Measurements from ENCODE around the gene PLP2. TPM values are rescaled to one million over a fixed set of nuclear protein-coding genes. Genes with fewer than 3 reads are reported as not detected.

The PLP2 gene
- total RNA-seq, 1 donor from 2014 or later, result 84.4 TPM

DNA sequence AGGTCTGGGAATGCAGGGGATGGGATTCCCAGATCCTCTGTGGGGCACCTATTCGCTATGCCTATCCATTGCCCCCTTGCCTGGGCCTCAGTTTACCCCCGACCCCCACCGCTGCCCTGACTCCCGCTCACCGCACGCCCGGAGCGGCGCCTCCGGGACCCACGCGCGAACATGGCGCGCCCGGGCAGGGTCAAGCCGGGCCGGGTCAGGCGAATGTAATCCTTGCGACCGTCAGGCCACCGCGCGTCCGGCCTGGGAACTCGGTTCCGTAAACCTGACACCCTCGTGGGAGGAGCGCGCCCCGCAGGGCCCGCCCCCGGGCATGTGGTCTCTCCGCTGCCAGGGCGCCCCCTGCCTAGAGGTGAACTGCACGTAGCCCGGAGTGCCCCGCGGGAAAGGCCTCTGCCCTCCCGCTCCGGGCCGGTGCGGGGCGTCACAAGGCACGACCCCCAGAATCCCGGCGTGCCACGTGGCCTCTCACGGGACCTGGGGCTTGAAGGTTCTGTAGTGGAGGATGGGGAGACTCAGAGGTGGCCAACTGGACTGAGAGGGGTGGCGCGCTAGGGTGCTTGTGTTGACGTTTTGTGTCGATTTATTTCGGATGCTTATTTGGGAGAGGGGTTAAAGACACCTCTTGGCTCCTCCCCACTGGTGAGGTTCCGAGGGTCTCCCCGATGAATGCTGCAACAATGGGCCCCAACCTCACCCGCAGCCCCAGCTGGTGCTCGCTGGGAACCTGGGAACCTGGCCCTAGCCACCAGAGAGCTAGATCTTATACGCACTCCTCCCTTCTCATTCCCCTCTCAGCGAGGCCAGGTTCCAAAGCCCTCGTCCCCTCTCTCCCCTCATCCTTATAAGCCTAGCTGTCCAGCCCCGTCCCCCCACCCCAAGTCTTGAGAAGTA lies 14.7 kb downstream of the PLP2 start, which contains the start of gene PRICKLE3:
Gene PRICKLE3 (minus strand): TSS at position 249 of the 903 bp plus-strand sequence. CDS start 76 bp downstream, at position 173.
- no peaks in the 10 kb centered on the region for H3K27me3 Mint-ChIP-seq
- H3K4me1 Mint-ChIP-seq, result peaks cover 24% of the 10 kb centered on the region
- peak within 1 kb of the TSS; percentile 89 for H3K27ac Mint-ChIP-seq
- intact Hi-C loops (cut with micrococcal nuclease), result no loop called here
- peak; percentile 93 for DNase-seq
- H3K4me3 Mint-ChIP-seq, result peak within 1 kb of the TSS; percentile 92
- peaks cover 11% of the 10 kb centered on the region for H3K36me3 Mint-ChIP-seq (ENCODE audit: low read depth)
- no peaks in the 10 kb centered on the region for H3K9me3 Mint-ChIP-seq

DNA sequence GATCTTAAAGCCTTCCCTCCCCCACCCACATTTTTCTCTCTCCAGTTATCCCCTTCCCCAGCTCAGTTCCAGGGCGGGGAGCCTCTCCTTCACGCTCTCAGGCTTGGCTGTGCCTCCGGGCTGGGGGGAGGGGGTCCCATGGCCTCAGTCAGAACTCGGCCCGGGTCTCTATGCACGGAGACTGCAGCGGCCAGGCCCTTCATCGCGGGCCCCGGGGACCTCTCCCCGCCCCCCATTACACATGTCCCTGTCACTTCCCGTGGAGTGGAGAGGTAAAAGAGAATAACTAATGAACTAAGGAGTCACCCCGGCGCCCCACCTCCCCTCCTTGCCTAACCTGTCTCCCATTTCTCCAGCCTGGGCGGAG lies 15.3 kb downstream of the PLP2 start:
- no peaks in the 10 kb centered on the region for H3K9me3 Mint-ChIP-seq
- H3K4me3 Mint-ChIP-seq, result peak overlapping the region; percentile 92
- no peaks in the 10 kb centered on the region for H3K27me3 Mint-ChIP-seq
- intact Hi-C loops (cut with micrococcal nuclease), result no loop called here
- DNase-seq, result no peak
- H3K4me1 Mint-ChIP-seq, result peaks cover 24% of the 10 kb centered on the region
- peaks cover 11% of the 10 kb centered on the region for H3K36me3 Mint-ChIP-seq (ENCODE audit: low read depth)
- peak overlapping the region; percentile 87 for H3K27ac Mint-ChIP-seq

DNA sequence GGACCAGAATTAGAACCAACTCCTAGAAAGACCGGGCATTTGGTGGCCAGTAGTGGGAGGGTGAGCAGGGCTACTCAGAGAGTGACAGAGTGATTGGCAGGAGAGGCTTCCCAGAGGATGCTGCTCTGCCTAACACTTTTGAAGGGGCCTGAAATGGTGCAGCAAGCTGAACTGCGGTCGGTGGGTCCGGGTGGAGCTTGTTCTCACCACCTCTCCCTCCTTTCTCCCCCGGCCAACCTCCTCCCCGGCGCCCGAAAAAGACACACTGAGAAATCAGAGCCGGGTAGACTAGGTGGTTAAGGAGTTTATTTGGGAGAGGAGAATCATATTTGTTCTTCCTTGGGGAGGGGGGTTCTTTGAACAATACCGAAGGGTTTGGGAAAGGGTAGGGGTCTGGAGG lies 15.8 kb downstream of the PLP2 start:
- no peaks in the 10 kb centered on the region for H3K27me3 Mint-ChIP-seq
- H3K4me3 Mint-ChIP-seq, result no peak overlapping the region
- H3K36me3 Mint-ChIP-seq (ENCODE audit: low read depth), result peaks cover 6% of the 10 kb centered on the region
- intact Hi-C loops (cut with micrococcal nuclease), result no loop called here
- H3K27ac Mint-ChIP-seq, result no peak overlapping the region
- no peaks in the 10 kb centered on the region for H3K9me3 Mint-ChIP-seq
- DNase-seq, result no peak
- H3K4me1 Mint-ChIP-seq, result peaks cover 24% of the 10 kb centered on the region

DNA sequence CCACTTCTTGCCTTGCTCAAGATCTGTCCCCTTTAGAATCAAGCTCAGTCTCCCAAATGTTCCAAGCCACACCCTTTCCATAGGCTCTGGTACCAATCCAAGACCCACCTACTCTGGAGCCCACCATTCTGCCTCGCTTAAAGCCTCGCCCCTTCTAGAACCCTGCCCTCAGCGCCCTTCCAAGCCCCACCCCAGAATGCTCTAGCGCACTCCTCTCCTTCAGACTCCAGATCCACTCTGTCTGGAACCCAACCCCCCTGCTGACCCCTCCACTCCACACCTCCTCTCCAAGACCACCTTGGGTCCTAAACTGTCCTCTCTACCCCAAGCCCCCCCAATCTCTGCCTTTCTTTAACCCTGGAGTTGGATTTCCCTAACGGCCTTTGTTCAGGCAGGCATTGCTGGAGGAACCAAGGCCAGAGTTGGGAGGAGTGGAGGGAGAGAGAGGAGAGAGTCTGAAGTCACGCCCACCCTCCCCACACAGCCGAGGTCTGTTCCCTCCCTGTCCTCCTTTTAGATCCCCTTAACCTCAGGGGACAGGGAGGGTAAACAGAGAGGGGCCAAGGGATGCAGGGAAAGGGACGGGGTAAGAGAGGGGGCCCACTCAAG lies 16.9 kb downstream of the PLP2 start:
- Mint-ChIP-seq H3K27ac (peak overlapping the region; percentile 42), H3K9me3 (no peaks in the 10 kb centered on the region), H3K27me3 (no peaks in the 10 kb centered on the region), H3K4me1 (peaks cover 30% of the 10 kb centered on the region), H3K4me3 (peak overlapping the region; percentile 28), H3K36me3 (ENCODE audit: low read depth) (peaks cover 5% of the 10 kb centered on the region)
- intact Hi-C loops (cut with micrococcal nuclease), result no loop called here
- no peak for DNase-seq

DNA sequence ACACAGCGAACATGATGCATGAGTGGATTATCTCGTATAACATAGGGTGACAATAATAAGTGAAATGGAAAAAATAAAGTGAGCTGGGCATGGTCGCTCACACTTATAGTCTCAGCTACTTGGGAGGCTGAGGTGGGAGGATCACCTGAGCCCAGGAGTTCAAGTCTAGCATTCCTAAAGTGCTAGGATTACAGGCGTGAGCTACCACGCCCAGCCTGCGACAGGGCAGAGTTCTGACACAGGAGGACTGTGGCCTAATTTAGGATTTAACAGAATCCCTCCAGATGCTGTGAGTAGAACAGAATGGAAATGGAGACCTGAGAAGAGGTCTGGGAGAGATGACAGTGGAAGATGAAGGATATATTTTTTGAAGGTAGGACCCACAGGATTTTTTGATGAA lies 17.9 kb downstream of the PLP2 start:
- DNase-seq, result no peak
- Mint-ChIP-seq H3K27ac (no peak overlapping the region), H3K9me3 (no peaks in the 10 kb centered on the region), H3K27me3 (no peaks in the 10 kb centered on the region), H3K4me1 (peaks cover 31% of the 10 kb centered on the region), H3K4me3 (peak overlapping the region; percentile 93), H3K36me3 (ENCODE audit: low read depth) (no peaks in the 10 kb centered on the region)
- intact Hi-C loops (cut with micrococcal nuclease), result loop anchor here (2.0 to 5.0 kb wide), 2 partner anchors 17 to 83 kb away; no protein-coding TSS in a partner anchor

DNA sequence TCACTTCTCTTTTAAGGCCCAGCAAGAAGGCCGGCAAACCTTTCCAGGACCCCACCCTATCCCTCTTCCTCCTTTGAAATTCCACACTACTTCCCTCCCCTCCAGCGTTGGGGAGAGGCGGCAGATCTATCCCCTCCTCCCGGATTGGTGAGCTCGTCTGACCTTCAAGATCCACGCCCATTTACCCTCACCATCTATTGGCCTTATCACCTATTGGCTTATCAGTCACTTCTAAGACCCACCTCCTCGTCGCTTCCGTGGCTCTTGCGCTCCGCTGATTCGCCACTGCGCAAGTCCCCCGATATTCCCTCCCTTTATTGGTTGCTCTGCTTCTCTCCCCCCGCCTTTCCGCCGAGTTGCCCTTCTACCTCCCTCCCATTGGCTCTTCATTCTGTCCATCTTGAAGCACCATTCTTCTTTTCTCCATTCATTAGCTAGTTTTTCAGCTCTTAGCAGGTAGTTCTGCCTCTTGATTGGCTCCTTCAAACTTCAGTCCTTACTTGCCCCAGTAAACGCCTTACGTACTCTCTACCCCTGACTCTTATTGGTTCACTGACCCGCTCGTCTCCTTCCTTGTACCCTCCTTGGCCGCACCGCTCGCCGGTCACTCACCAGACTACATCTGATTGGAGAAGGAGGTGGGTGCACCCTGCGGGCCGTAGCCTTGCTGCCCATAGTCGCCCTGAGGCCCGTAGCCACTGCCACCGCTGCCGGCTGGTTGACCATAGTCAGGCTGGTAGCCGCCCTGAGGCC lies 19.3 kb downstream of the PLP2 start:
- H3K4me1 Mint-ChIP-seq, result peaks cover 27% of the 10 kb centered on the region
- no peaks in the 10 kb centered on the region for H3K36me3 Mint-ChIP-seq (ENCODE audit: low read depth)
- H3K9me3 Mint-ChIP-seq, result no peaks in the 10 kb centered on the region
- intact Hi-C loops (cut with micrococcal nuclease), result loop anchor here (1.0 to 5.0 kb wide), 5 partner anchors 9 to 81 kb away; partner anchors contain the start of genes CCDC22, GPKOW and SYP
- peak; percentile 95 for DNase-seq
- H3K27ac Mint-ChIP-seq, result peak overlapping the region; percentile 93
- peak overlapping the region; percentile 93 for H3K4me3 Mint-ChIP-seq
- no peaks in the 10 kb centered on the region for H3K27me3 Mint-ChIP-seq

DNA sequence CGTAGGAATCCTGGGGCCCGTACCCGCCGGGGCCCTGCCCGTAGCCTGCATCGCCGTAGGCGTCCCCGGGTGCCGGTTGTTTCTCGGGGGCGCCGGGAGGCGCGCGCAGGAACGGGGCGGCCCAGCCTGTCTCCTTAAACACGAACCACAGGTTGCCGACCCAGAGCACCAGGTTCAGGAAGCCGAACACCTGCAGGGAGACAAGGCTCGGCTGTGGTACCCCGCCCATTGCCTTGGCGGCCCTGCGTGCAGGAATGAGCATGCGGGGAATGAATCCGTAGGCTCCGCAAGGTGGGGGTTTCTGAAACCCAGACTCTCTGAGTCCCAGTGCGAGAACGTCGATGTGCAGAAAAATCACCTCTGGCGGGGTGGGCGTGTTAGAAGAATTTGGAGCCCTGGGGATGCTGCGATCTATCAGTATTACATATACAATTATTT lies 19.9 kb downstream of the PLP2 start:
- no peaks in the 10 kb centered on the region for H3K36me3 Mint-ChIP-seq (ENCODE audit: low read depth)
- peaks cover 25% of the 10 kb centered on the region for H3K4me1 Mint-ChIP-seq
- intact Hi-C loops (cut with micrococcal nuclease), result loop anchor here (1.0 to 5.0 kb wide), 6 partner anchors 9 to 563 kb away; partner anchors contain the start of genes CCDC22, GPKOW and SYP
- H3K4me3 Mint-ChIP-seq, result peak overlapping the region; percentile 93
- no peak for DNase-seq
- peak overlapping the region; percentile 93 for H3K27ac Mint-ChIP-seq
- no peaks in the 10 kb centered on the region for H3K27me3 Mint-ChIP-seq
- H3K9me3 Mint-ChIP-seq, result no peaks in the 10 kb centered on the region

DNA sequence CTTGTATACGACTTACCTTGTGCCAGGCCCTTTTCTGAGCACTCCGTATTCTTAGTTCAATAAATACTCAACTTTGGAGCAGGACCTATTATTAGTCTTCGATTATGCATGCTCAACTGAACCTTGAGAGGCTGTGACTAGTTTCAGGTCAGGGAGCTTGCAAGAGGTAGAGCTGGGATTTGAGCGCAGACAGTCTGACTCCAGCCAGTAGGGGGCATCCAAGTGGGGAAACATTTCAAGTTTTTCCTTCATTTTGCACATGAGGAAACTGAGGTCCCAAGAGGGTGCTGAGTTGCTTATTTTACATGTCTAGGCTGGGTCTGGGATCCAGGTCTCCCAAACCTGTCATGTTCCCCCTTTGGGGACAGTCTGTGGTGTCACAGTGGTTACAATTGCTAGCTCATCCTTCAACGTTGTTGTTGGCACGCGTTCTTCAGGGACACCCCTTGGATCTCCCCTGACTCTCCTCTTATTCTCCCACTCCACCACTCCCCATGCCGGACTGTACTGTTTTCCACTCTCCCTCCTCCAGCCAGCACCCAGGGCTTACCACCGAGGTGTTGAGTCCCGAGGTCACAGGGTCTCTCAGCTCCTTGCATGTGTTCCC lies 21.1 kb downstream of the PLP2 start:
- no peaks in the 10 kb centered on the region for H3K36me3 Mint-ChIP-seq (ENCODE audit: low read depth)
- intact Hi-C loops (cut with micrococcal nuclease), result loop anchor here (2.0 to 5.0 kb wide), 2 partner anchors 79 to 562 kb away; no protein-coding TSS in a partner anchor
- DNase-seq, result peak; percentile 80
- no peaks in the 10 kb centered on the region for H3K9me3 Mint-ChIP-seq
- H3K27ac Mint-ChIP-seq, result peak overlapping the region; percentile 60
- no peaks in the 10 kb centered on the region for H3K27me3 Mint-ChIP-seq
- peaks cover 25% of the 10 kb centered on the region for H3K4me1 Mint-ChIP-seq
- peak overlapping the region; percentile 51 for H3K4me3 Mint-ChIP-seq

DNA sequence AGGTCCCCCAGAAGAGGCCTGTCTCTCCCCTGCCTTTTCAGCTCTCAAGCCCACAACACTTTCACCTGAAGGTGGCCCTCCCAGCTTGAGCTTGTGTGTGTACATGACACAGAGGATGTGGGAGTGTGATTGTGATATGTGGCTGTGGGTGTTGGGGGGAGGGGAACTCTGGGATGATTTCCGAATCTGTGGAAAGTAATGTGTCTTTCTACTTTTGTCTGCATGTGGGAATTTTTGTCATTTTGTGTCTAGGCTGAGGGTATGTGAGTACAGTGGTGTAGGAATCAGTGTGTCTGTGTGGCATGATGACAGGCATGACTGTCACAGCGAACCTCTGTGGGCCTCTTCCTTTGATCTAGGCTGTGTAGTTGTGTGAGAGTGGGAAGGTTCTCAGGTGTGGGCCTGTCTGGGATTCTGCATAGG lies 21.9 kb downstream of the PLP2 start:
- Mint-ChIP-seq H3K9me3 (no peaks in the 10 kb centered on the region), H3K27ac (peak overlapping the region; percentile 83), H3K27me3 (no peaks in the 10 kb centered on the region), H3K4me1 (peaks cover 32% of the 10 kb centered on the region), H3K4me3 (peak overlapping the region; percentile 51), H3K36me3 (ENCODE audit: low read depth) (no peaks in the 10 kb centered on the region)
- no peak for DNase-seq
- intact Hi-C loops (cut with micrococcal nuclease), result loop anchor here (2.0 to 5.0 kb wide), 2 partner anchors 79 to 561 kb away; no protein-coding TSS in a partner anchor

DNA sequence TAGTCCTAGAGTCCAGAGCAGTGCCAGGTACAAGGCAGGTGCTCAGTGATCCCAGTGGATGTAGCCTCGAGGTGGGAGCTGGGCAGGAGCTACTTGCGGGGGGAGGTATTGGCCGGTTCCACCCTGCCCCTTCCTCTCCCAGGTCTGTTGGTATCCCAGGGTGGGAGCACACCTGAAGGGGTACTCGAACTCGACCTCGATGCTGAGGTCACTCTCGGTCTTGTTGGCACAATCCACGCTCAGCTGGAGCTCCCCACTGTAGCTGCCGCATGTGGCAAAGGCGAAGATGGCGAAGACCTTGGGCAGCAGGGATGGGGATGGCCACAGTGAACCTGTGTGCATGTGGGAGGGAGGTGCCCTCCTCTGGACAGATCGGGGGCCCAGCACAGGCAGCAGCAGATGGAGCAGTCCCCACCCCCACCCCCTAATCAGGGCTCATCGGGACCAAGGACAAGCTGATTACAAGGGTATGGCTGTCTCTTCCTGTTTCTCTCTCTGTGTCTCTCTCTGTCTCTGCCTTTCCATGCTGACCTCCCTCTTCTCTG lies 25.9 kb downstream of the PLP2 start:
- Mint-ChIP-seq H3K4me3 (no peak overlapping the region), H3K4me1 (peaks cover 29% of the 10 kb centered on the region), H3K27me3 (no peaks in the 10 kb centered on the region), H3K27ac (no peak overlapping the region), H3K36me3 (ENCODE audit: low read depth) (no peaks in the 10 kb centered on the region), H3K9me3 (no peaks in the 10 kb centered on the region)
- intact Hi-C loops (cut with micrococcal nuclease), result no loop called here
- DNase-seq, result no peak

DNA sequence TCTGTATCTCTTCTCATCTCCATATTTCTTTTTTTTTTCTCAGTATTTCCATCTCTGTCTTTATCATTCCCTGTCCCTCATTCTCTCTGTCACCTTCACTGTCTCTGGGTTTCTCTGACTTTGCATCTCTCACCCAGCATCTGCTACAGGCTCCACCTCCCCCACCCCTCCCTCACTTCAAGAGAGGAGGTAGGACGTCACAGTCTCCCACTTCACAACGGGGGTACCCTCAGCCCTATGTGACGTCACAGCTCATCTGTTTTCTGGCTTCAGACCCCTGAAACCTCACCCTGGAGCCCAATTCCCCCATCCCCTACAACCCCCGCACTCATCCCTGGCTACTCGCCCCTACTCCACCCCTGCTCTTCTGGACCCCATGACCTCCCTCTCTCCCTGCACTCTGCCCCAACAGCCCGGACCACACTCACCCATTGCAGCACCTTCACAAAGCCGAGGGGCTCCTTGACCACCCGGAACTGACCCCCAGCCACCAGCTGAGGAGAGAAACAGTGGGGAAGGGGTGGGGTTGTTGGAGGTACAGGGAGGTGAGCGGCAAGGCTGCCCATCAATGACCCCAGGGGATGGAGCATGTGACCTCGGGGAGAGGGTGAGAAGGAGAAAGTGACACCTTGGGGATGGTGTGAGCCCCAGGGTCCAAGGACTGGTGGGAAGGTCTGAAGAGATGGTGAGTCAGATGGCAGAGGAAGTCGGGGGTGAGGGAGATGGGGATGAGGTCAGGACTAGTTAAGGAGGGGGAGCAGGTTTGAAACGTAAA lies 27.0 kb downstream of the PLP2 start:
- no peak overlapping the region for H3K27ac Mint-ChIP-seq
- intact Hi-C loops (cut with micrococcal nuclease), result no loop called here
- no peak for DNase-seq
- no peaks in the 10 kb centered on the region for H3K9me3 Mint-ChIP-seq
- H3K27me3 Mint-ChIP-seq, result no peaks in the 10 kb centered on the region
- no peaks in the 10 kb centered on the region for H3K36me3 Mint-ChIP-seq (ENCODE audit: low read depth)
- H3K4me3 Mint-ChIP-seq, result peak overlapping the region; percentile 80
- H3K4me1 Mint-ChIP-seq, result peaks cover 21% of the 10 kb centered on the region

DNA sequence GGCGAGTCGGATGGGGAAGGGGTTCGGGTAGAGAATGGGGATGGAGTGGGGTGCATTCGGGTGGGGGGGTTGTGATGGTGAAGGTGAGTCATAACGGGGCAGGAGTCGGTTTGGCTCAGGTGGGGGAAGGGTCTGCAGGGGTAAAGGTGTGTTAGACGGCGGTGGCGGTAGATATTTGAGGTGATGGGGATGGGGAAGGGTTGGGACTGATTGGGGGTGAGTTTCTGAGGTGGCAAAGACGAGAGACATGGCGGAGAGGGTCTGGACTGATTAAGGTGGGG lies 27.6 kb downstream of the PLP2 start:
- intact Hi-C loops (cut with micrococcal nuclease), result no loop called here
- peaks cover 17% of the 10 kb centered on the region for H3K4me1 Mint-ChIP-seq
- H3K4me3 Mint-ChIP-seq, result peak overlapping the region; percentile 80
- H3K36me3 Mint-ChIP-seq (ENCODE audit: low read depth), result no peaks in the 10 kb centered on the region
- no peaks in the 10 kb centered on the region for H3K9me3 Mint-ChIP-seq
- no peaks in the 10 kb centered on the region for H3K27me3 Mint-ChIP-seq
- no peak overlapping the region for H3K27ac Mint-ChIP-seq
- no peak for DNase-seq
